ENCODE data around the gene STAG3.

GRCh38 chr7:100158229-100159098 lies 19.3 kb upstream of the STAG3 start, which contains the start of gene TRAPPC14:
- TF ChIP-seq CTCF (IDR thresholded peaks at IDR 0.05 in 4 of 5, conservative IDR thresholded peaks at IDR 0.05 in 1 of 5) (no peak), POLR2A (IDR thresholded peaks at IDR 0.05) (peak in 1 of 2 donors; percentile 42)

Measured in gastrocnemius medialis (tissue), 4 donors.